PFSK-1 (cell line): ENCODE measurements around the gene FMNL2.

Source experiments
- FOXP2 ChIP-seq: optimal IDR thresholded peaks from 2 replicates; pipeline ENCODE3; 2011; ENCODE audit warnings: borderline replicate concordance, control low read depth, inconsistent platforms; ENCODE audit not compliant: insufficient read depth; ENCODE audit errors: extremely low read length, extremely low read depth
- POLR2AphosphoS5 ChIP-seq: IDR thresholded peaks from 2 replicates; pipeline ENCODE4 v1.6.1; 2012; ENCODE audit warnings: low read depth, mild to moderate bottlenecking, control low read depth, low read length, moderate library complexity
- TAF1 ChIP-seq: IDR thresholded peaks from 2 replicates; pipeline ENCODE4 v1.6.1; 2012; ENCODE audit warnings: low read length, control low read depth, borderline replicate concordance; ENCODE audit not compliant: insufficient read depth
- TF ChIP-seq, protein P1 (sequence below), 2 experiments: IDR thresholded peaks; 2 replicates each; pipeline versions ENCODE4 v1.6.1 to v1.8.0; 2011 to 2012; ENCODE audit warnings: low read depth in 2 of 2, low read length in 2 of 2, control low read depth in 1 of 2, inconsistent platforms in 1 of 2, mild to moderate bottlenecking in 1 of 2, moderate library complexity in 1 of 2; ENCODE audit not compliant: insufficient read depth in 1 of 2

DNA sequence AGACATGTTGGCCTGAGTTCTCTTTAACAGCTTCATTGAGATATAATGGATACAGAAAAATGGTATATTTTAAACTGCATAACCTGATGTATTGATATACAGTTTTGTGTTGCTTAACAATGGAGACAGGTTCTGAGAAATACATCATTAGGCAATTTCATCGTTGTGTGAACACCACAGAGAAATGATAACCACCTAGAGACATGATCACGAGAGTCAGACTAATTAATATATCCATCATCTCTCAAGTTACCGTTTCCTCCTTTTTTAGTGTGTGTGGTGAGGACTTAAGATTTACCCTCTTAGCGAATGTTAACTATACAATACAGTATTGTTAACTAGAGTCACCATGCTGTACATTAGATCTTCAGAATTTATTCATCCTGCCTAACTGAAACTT, 178.1 kb downstream of the FMNL2 start:
- TF ChIP-seq TAF1: no peak
- no peak for TF ChIP-seq POLR2AphosphoS5
- no peak for TF ChIP-seq FOXP2
- TF ChIP-seq, protein P1, sequence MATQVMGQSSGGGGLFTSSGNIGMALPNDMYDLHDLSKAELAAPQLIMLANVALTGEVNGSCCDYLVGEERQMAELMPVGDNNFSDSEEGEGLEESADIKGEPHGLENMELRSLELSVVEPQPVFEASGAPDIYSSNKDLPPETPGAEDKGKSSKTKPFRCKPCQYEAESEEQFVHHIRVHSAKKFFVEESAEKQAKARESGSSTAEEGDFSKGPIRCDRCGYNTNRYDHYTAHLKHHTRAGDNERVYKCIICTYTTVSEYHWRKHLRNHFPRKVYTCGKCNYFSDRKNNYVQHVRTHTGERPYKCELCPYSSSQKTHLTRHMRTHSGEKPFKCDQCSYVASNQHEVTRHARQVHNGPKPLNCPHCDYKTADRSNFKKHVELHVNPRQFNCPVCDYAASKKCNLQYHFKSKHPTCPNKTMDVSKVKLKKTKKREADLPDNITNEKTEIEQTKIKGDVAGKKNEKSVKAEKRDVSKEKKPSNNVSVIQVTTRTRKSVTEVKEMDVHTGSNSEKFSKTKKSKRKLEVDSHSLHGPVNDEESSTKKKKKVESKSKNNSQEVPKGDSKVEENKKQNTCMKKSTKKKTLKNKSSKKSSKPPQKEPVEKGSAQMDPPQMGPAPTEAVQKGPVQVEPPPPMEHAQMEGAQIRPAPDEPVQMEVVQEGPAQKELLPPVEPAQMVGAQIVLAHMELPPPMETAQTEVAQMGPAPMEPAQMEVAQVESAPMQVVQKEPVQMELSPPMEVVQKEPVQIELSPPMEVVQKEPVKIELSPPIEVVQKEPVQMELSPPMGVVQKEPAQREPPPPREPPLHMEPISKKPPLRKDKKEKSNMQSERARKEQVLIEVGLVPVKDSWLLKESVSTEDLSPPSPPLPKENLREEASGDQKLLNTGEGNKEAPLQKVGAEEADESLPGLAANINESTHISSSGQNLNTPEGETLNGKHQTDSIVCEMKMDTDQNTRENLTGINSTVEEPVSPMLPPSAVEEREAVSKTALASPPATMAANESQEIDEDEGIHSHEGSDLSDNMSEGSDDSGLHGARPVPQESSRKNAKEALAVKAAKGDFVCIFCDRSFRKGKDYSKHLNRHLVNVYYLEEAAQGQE (IDR thresholded peaks at IDR 0.05; ENCODE audit: insufficient read depth in 1 of 2, low read depth in 2 of 2, low read length in 2 of 2): no peak
